HUES6 (cell line): ENCODE results near the gene NHS.

Experiments used
- H3K27ac ChIP-seq: 2 replicates; pipeline ENCODE4 v1.7.0; 2013; ENCODE audit warnings: low read depth, mild to moderate bottlenecking, low read length, inconsistent platforms
- H3K27me3 ChIP-seq: 2 replicates; pipeline ENCODE4 v1.6.1; 2013; ENCODE audit warnings: low read length; ENCODE audit not compliant: control insufficient read depth, insufficient read depth
- H3K36me3 ChIP-seq: 2 replicates; pipeline ENCODE4 v1.6.1; 2013; ENCODE audit warnings: low read length; ENCODE audit not compliant: control insufficient read depth, insufficient read depth
- H3K4me1 ChIP-seq: 2 replicates; pipeline ENCODE4 v1.6.1; 2013; ENCODE audit warnings: low read length; ENCODE audit not compliant: control insufficient read depth, insufficient read depth
- H3K4me3 ChIP-seq: 2 replicates; pipeline ENCODE4 v1.5.1; 2013; ENCODE audit warnings: low read depth, low read length
- H3K9ac ChIP-seq: one replicate; pipeline ENCODE4 v1.6.1; 2013; ENCODE audit warnings: mild to moderate bottlenecking, low read length
- H3K9me3 ChIP-seq: 2 replicates; pipeline ENCODE4 v1.6.1; 2013; ENCODE audit warnings: low read depth, low read length; ENCODE audit not compliant: control insufficient read depth, insufficient read depth

Gene NHS

GRCh38 chrX:17425136-17425535 lies 50.1 kb downstream of the NHS start:
- Histone ChIP-seq H3K4me1 (peaks cover 15% of the 10 kb centered on the region), H3K36me3 (no peaks in the 10 kb centered on the region), H3K9me3 (no peaks in the 10 kb centered on the region), H3K27ac (no peak overlapping the region), H3K27me3 (peaks cover 15% of the 10 kb centered on the region; the same call in 1 of the 2 replicates), H3K4me3 (no peak overlapping the region), H3K9ac (no peak overlapping the region)

GRCh38 chrX:17425551-17425950 lies 50.6 kb downstream of the NHS start:
- no peak overlapping the region for H3K9ac ChIP-seq
- no peaks in the 10 kb centered on the region for H3K36me3 ChIP-seq
- H3K4me3 ChIP-seq, result no peak overlapping the region
- H3K27ac ChIP-seq, result no peak overlapping the region
- peaks cover 15% of the 10 kb centered on the region for H3K4me1 ChIP-seq
- H3K9me3 ChIP-seq, result no peaks in the 10 kb centered on the region
- H3K27me3 ChIP-seq, result peaks cover 15% of the 10 kb centered on the region; the same call in 1 of the 2 replicates

- H3K27me3 ChIP-seq, result peaks cover 10% of the 10 kb centered on the region; the same call in 1 of the 2 replicates
Observed at GRCh38 chrX:17431171-17431570, 56.2 kb downstream of the NHS start.

GRCh38 chrX:17432158-17432557 lies 57.2 kb downstream of the NHS start:
- Histone ChIP-seq H3K9ac (no peak overlapping the region), H3K36me3 (no peaks in the 10 kb centered on the region; the same call in 1 of the 2 replicates), H3K27me3 (peaks cover 4% of the 10 kb centered on the region; the same call in 1 of the 2 replicates), H3K9me3 (no peaks in the 10 kb centered on the region), H3K4me3 (no peak overlapping the region), H3K27ac (no peak overlapping the region), H3K4me1 (peaks cover 19% of the 10 kb centered on the region)

More at GRCh38 chrX:17431171-17431570, 56.2 kb downstream of the NHS start:
- Histone ChIP-seq H3K27ac (no peak overlapping the region), H3K9ac (no peak overlapping the region), H3K36me3 (no peaks in the 10 kb centered on the region; the same call in 1 of the 2 replicates), H3K9me3 (no peaks in the 10 kb centered on the region), H3K4me1 (peaks cover 17% of the 10 kb centered on the region), H3K4me3 (no peak overlapping the region)

GRCh38 chrX:17433965-17434364 lies 59.0 kb downstream of the NHS start:
- no peak overlapping the region for H3K9ac ChIP-seq
- H3K4me1 ChIP-seq, result peaks cover 34% of the 10 kb centered on the region
- H3K4me3 ChIP-seq, result no peak overlapping the region
- H3K27ac ChIP-seq, result no peak overlapping the region
- no peaks in the 10 kb centered on the region; the same call in 1 of the 2 replicates for H3K27me3 ChIP-seq
- no peaks in the 10 kb centered on the region; the same call in 1 of the 2 replicates for H3K36me3 ChIP-seq
- H3K9me3 ChIP-seq, result no peaks in the 10 kb centered on the region

- Histone ChIP-seq H3K27ac (no peak overlapping the region), H3K36me3 (no peaks in the 10 kb centered on the region; the same call in 1 of the 2 replicates), H3K4me3 (no peak overlapping the region), H3K9me3 (no peaks in the 10 kb centered on the region), H3K27me3 (no peaks in the 10 kb centered on the region; the same call in 1 of the 2 replicates), H3K4me1 (peaks cover 34% of the 10 kb centered on the region), H3K9ac (no peak overlapping the region)
Observed at GRCh38 chrX:17435476-17435875, 60.5 kb downstream of the NHS start.

GRCh38 chrX:17438221-17438620 lies 63.2 kb downstream of the NHS start:
- Histone ChIP-seq H3K9ac (no peak overlapping the region), H3K36me3 (no peaks in the 10 kb centered on the region; the same call in 1 of the 2 replicates), H3K27ac (no peak overlapping the region), H3K4me1 (peaks cover 35% of the 10 kb centered on the region), H3K9me3 (no peaks in the 10 kb centered on the region), H3K27me3 (no peaks in the 10 kb centered on the region; the same call in 1 of the 2 replicates), H3K4me3 (no peak overlapping the region)

GRCh38 chrX:17440258-17440657 lies 65.3 kb downstream of the NHS start:
- peaks cover 40% of the 10 kb centered on the region for H3K4me1 ChIP-seq
- H3K27ac ChIP-seq, result no peak overlapping the region
- no peaks in the 10 kb centered on the region; the same call in 1 of the 2 replicates for H3K27me3 ChIP-seq
- no peaks in the 10 kb centered on the region for H3K9me3 ChIP-seq
- no peak overlapping the region for H3K9ac ChIP-seq
- H3K4me3 ChIP-seq, result no peak overlapping the region
- H3K36me3 ChIP-seq, result no peaks in the 10 kb centered on the region

- H3K4me3 ChIP-seq, result no peak overlapping the region
- peaks cover 38% of the 10 kb centered on the region for H3K4me1 ChIP-seq
- H3K9me3 ChIP-seq, result no peaks in the 10 kb centered on the region
- H3K9ac ChIP-seq, result no peak overlapping the region
- no peak overlapping the region for H3K27ac ChIP-seq
- no peaks in the 10 kb centered on the region; the same call in 1 of the 2 replicates for H3K27me3 ChIP-seq
- H3K36me3 ChIP-seq, result no peaks in the 10 kb centered on the region
Observed at GRCh38 chrX:17440836-17441235, 65.8 kb downstream of the NHS start.

- Histone ChIP-seq H3K27me3 (no peaks in the 10 kb centered on the region; the same call in 1 of the 2 replicates), H3K36me3 (no peaks in the 10 kb centered on the region), H3K4me1 (peaks cover 37% of the 10 kb centered on the region), H3K9me3 (no peaks in the 10 kb centered on the region), H3K27ac (no peak overlapping the region), H3K4me3 (no peak overlapping the region), H3K9ac (no peak overlapping the region)
Observed at GRCh38 chrX:17441965-17442364, 67.0 kb downstream of the NHS start.

GRCh38 chrX:17442898-17443297 lies 67.9 kb downstream of the NHS start:
- H3K9ac ChIP-seq, result no peak overlapping the region
- no peaks in the 10 kb centered on the region for H3K36me3 ChIP-seq
- no peak overlapping the region for H3K4me3 ChIP-seq
- H3K27ac ChIP-seq, result no peak overlapping the region
- H3K4me1 ChIP-seq, result peaks cover 32% of the 10 kb centered on the region
- no peaks in the 10 kb centered on the region for H3K9me3 ChIP-seq
- no peaks in the 10 kb centered on the region; the same call in 1 of the 2 replicates for H3K27me3 ChIP-seq
